Retinal pigment epithelial cell (primary cell): ENCODE measurements around the gene RFX4.
"Not testable (repeated sequence)": the region's sequence is repeated elsewhere in the genome, so short reads cannot be mapped to it uniquely, and the experiment has no call there.

Experiments used
- DNase-seq: peaks from one replicate; pipeline ENCODE4 v3.0.0-alpha.2; 2010; ENCODE audit warnings: low read depth
- H3K4me3 ChIP-seq: 2 replicates; pipeline ENCODE4 v1.5.1; 2011; ENCODE audit warnings: mild to moderate bottlenecking, low read length, control low read depth, moderate library complexity
- CTCF ChIP-seq: conservative IDR thresholded peaks from 2 replicates; pipeline ENCODE4 v1.5.1; 2011; ENCODE audit warnings: low read depth, low read length, control low read depth, inconsistent platforms

RFX4 gene

GRCh38 chr12:106605254-106605653 lies 22.4 kb downstream of the RFX4 start:
- no peak for TF ChIP-seq CTCF
- H3K4me3 ChIP-seq: no peak overlapping the region
- no peak for DNase-seq

- DNase-seq: not testable (repeated sequence)
Measured at GRCh38 chr12:106620588-106620987, 37.8 kb downstream of the RFX4 start.

GRCh38 chr12:106625976-106626375 lies 43.2 kb downstream of the RFX4 start:
- TF ChIP-seq CTCF: no peak
- no peak for DNase-seq
- H3K4me3 ChIP-seq: no peak overlapping the region

More at GRCh38 chr12:106620588-106620987, 37.8 kb downstream of the RFX4 start:
- not testable (repeated sequence) for H3K4me3 ChIP-seq

GRCh38 chr12:106629797-106630659 lies 47.2 kb downstream of the RFX4 start:
- DNase-seq: no peak
- no peak for TF ChIP-seq CTCF

GRCh38 chr12:106631150-106631549 lies 48.3 kb downstream of the RFX4 start:
- no peak for TF ChIP-seq CTCF
- no peak for DNase-seq
- H3K4me3 ChIP-seq: no peak overlapping the region

More at GRCh38 chr12:106629797-106630659, 47.2 kb downstream of the RFX4 start:
- H3K4me3 ChIP-seq: no peak overlapping the region

- H3K4me3 ChIP-seq: no peak overlapping the region
- DNase-seq: no peak
- no peak for TF ChIP-seq CTCF
Measured at GRCh38 chr12:106631797-106632196, 49.0 kb downstream of the RFX4 start.

- no peak for DNase-seq
- TF ChIP-seq CTCF: no peak
- H3K4me3 ChIP-seq: no peak overlapping the region
Measured at GRCh38 chr12:106632797-106633450, 50.1 kb downstream of the RFX4 start.
